Tibial nerve (tissue), 4 donors: Measurements from ENCODE around the gene CACNA1B. TPM values are rescaled to one million over a fixed set of nuclear protein-coding genes. Genes with fewer than 3 reads are reported as not detected.

Experiments
- DNase-seq, 2 donors: peaks; one replicate each; pipeline ENCODE4 v3.0.0-alpha.2; 2019; ENCODE audit warnings: low spot score in 2 of 2
- H3K27ac ChIP-seq, 4 donors: fragments of 200-600 bp; sonication (generic) in 3 of 4; one replicate each; pipeline ENCODE4 v1.5.1; 2017 to 2019; ENCODE audit warnings: mild to moderate bottlenecking in 1 of 4
- H3K27me3 ChIP-seq, 2 donors: fragments of 200-600 bp; sonication (generic) in 1 of 2; one replicate each; pipeline versions ENCODE4 v1.5.1 to v1.6.0; 2017 to 2019
- H3K36me3 ChIP-seq, 3 donors: fragments of 200-600 bp; sonication (generic); one replicate each; pipeline ENCODE4 v1.5.1; 2018 to 2019
- H3K4me1 ChIP-seq, 4 donors: fragments of 200-600 bp; sonication (generic) in 3 of 4; one replicate each; pipeline ENCODE4 v1.5.1; 2017 to 2019
- H3K4me3 ChIP-seq, 4 donors: fragments of 200-600 bp; sonication (generic) in 3 of 4; one replicate each; pipeline ENCODE4 v1.5.1; 2017 to 2019; ENCODE audit warnings: mild to moderate bottlenecking in 1 of 4, moderate library complexity in 1 of 4
- H3K9me3 ChIP-seq, 4 donors: fragments of 200-600 bp; sonication (generic) in 3 of 4; one replicate each; pipeline ENCODE4 v1.5.1; 2017 to 2019
- EP300 ChIP-seq, 2 donors: sonication (generic); formaldehyde crosslinking; IDR thresholded peaks; one replicate each; pipeline ENCODE4 v1.6.1; 2017; ENCODE audit warnings: antibody characterized with exemption in 2 of 2, mild to moderate bottlenecking in 1 of 2
- POLR2A ChIP-seq, 2 donors: fragments of 450-650 bp; IDR thresholded peaks; one replicate each; pipeline ENCODE4 v1.6.1; 2017; ENCODE audit warnings: antibody characterized with exemption in 2 of 2, mild to moderate bottlenecking in 2 of 2, moderate library complexity in 2 of 2
- WGBS, 2 donors: methylation state at CpG; one replicate each; pipeline ENCODE4 v1.1.5; 2018; 5-methylcytosine and 5-hydroxymethylcytosine counted together
- total RNA-seq, 4 donors: library from RNA; depleted of rRNA; stranded (reverse); fragments of >200 nt; gene quantifications; one replicate each; pipeline ENCODE4 v1.1.0, GENCODE V29; 2016
- TF ChIP-seq, protein P1 (sequence below), 5 experiments: fragments of 200-600 bp in 3 of 5; fragments of 450-650 bp in 2 of 5; sonication (generic) in 3 of 5; IDR thresholded peaks; one replicate each; pipeline ENCODE4 v1.5.1; 2016 to 2019; ENCODE audit warnings: antibody characterized with exemption in 5 of 5, mild to moderate bottlenecking in 3 of 5, moderate library complexity in 2 of 5

CACNA1B gene
- total RNA-seq, 4 donors from 2014 or later: under 0.01 TPM; not detected in 2

DNA sequence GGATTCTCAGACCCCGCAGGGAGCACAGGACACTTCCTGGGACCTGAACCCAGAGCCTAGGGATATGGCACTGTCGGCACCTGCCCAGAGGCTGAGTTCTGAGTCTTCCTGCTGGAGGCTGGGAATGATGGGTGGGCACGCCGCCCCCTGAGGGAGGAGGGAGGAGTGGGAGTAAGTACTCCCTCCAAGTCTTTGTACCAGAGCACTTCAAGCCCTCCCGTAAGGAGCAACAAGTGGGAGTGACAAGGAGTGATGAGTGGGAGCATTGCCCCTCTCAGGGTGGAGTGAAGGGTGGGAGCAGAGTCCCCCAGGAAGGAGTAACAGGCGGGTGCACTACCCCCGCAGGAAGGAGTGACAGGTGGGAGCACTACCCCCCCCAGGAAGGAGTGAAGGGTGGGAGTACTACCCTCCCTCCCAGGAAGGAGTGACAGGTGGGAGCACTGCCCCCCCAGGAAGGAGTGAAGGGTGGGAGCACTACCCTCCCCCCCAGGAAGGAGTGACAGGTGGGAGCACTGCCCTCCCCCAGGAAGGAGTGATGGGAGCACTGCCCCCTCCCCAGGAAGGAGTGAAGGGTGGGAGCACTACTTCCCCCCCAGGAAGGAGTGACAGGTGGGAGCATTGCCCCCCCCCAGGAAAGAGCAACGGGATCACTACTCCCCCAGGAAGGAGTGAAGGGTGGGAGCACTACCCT is 100.1 kb downstream of the CACNA1B start:
- no peak for DNase-seq
- 83 to 88% methylated on average over 7 to 8 of the region's 8 CpGs for WGBS, 2 donors

DNA sequence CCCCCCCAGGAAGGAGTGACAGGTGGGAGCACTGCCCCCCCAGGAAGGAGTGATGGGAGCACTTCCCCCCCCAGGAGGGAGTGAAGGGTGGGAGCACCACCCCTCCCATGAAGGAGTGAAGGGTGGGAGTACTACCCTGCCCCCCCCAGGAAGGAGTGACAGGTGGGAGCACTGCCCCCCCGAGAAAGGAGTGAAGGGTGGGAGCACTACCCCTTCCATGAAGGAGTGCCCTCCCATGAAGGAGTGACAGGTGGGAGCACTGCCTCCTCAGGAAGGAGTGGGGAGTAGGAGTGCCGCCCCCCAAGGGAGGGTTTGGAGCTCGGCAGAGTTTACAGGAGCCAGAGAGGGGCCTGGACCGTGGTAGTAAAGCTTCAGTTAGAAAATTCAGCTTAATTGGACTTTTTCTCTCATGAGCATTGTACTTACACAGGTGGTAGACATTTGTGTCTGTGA is 100.7 kb downstream of the CACNA1B start:
- Histone ChIP-seq H3K27me3 (no peaks in the 10 kb centered on the region), H3K36me3 (no peaks in the 10 kb centered on the region), H3K4me1 (no peaks in the 10 kb centered on the region), H3K27ac (no peak overlapping the region), H3K4me3 (no peak overlapping the region), H3K9me3 (peaks cover 0 to 7% (median 0%) of the 10 kb centered on the region in 4 donors)
- TF ChIP-seq EP300 (IDR thresholded peaks at IDR 0.05): no peak
- TF ChIP-seq, protein P1, sequence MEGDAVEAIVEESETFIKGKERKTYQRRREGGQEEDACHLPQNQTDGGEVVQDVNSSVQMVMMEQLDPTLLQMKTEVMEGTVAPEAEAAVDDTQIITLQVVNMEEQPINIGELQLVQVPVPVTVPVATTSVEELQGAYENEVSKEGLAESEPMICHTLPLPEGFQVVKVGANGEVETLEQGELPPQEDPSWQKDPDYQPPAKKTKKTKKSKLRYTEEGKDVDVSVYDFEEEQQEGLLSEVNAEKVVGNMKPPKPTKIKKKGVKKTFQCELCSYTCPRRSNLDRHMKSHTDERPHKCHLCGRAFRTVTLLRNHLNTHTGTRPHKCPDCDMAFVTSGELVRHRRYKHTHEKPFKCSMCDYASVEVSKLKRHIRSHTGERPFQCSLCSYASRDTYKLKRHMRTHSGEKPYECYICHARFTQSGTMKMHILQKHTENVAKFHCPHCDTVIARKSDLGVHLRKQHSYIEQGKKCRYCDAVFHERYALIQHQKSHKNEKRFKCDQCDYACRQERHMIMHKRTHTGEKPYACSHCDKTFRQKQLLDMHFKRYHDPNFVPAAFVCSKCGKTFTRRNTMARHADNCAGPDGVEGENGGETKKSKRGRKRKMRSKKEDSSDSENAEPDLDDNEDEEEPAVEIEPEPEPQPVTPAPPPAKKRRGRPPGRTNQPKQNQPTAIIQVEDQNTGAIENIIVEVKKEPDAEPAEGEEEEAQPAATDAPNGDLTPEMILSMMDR (IDR thresholded peaks at IDR 0.05): no peak
- TF ChIP-seq POLR2A (IDR thresholded peaks at IDR 0.05): no peak
- no peak for DNase-seq
- 62 to 76% methylated on average over 4 of the region's 4 CpGs for WGBS, 2 donors

More for the DNA sequence above, 100.1 kb downstream of the CACNA1B start:
- no peaks in the 10 kb centered on the region for H3K36me3 ChIP-seq
- TF ChIP-seq, protein P1 (IDR thresholded peaks at IDR 0.05): no peak
- TF ChIP-seq POLR2A (IDR thresholded peaks at IDR 0.05) (no peak), EP300 (IDR thresholded peaks at IDR 0.05) (no peak)
- peaks cover 0 to 7% (median 0%) of the 10 kb centered on the region in 4 donors for H3K9me3 ChIP-seq
- H3K4me3 ChIP-seq: no peak overlapping the region
- H3K27ac ChIP-seq: no peak overlapping the region
- H3K4me1 ChIP-seq: no peaks in the 10 kb centered on the region
- no peaks in the 10 kb centered on the region for H3K27me3 ChIP-seq

DNA sequence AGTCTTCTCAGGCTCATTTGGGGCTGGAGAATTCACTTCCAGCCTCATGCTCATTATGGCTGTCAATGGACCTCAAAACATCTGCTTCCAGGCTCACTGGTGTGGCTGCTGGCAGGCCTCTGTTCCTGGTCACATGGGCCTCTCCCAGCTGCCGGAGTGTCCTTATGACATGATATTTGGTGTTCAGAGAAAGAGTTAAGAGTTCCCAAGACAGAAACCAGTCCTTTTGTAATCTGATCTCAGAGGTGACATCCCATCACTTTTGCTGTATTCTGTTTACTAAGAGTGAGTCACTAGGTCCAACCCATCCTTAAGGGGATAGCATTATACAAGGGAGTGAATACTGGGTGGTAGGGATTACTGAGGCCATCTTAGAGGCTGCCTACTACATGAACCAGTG is 104.6 kb downstream of the CACNA1B start:
- DNase-seq: no peak
- H3K4me1 ChIP-seq: no peaks in the 10 kb centered on the region
- WGBS, 2 donors: 56 to 60% methylated on average over 1 of the region's 1 CpG
- H3K9me3 ChIP-seq: peaks cover 0 to 7% (median 0%) of the 10 kb centered on the region in 4 donors
- no peaks in the 10 kb centered on the region for H3K36me3 ChIP-seq
- TF ChIP-seq, protein P1 (IDR thresholded peaks at IDR 0.05): no peak
- TF ChIP-seq POLR2A (IDR thresholded peaks at IDR 0.05) (no peak), EP300 (IDR thresholded peaks at IDR 0.05) (no peak)
- no peak overlapping the region for H3K27ac ChIP-seq
- no peaks in the 10 kb centered on the region for H3K27me3 ChIP-seq
- no peak overlapping the region for H3K4me3 ChIP-seq

DNA sequence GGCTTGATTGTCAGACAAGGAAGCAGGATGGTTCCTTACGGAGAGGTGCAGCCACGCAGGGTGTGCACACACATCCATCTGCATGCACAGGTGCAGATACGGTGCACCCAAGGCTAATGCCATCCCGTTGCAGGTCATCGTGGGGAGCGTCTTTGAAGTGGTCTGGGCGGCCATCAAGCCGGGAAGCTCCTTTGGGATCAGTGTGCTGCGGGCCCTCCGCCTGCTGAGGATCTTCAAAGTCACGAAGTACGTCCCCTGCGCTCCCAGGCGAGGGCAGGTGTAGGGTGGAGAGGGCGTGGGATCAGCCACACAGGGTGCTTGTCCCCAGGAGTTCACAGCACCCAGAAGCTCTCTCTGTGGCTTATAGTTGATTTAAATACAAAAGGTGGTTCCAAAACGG is 106.4 kb downstream of the CACNA1B start:
- no peaks in the 10 kb centered on the region for H3K4me1 ChIP-seq
- 85% methylated on average over 12 to 16 of the region's 16 CpGs for WGBS, 2 donors

More for the DNA sequence above, 106.4 kb downstream of the CACNA1B start:
- DNase-seq: no peak
- Histone ChIP-seq H3K36me3 (no peaks in the 10 kb centered on the region), H3K4me3 (no peak overlapping the region), H3K9me3 (peaks cover 0 to 7% (median 0%) of the 10 kb centered on the region in 4 donors), H3K27me3 (peaks cover 0 to 4% of the 10 kb centered on the region in 2 donors), H3K27ac (no peak overlapping the region)
- TF ChIP-seq POLR2A (IDR thresholded peaks at IDR 0.05) (no peak), EP300 (IDR thresholded peaks at IDR 0.05) (no peak)
- TF ChIP-seq, protein P1 (IDR thresholded peaks at IDR 0.05): no peak
